Measurements from ENCODE around the gene ATP2A1. TPM values are rescaled to one million over a fixed set of nuclear protein-coding genes. Genes with fewer than 3 reads are reported as not detected.

ATP2A1 gene
- total and polyA plus RNA-seq, 2 experiments from 2014 or later, result 0.73 to 4.0 TPM

- Mint-ChIP-seq H3K9me3 (no peaks in the 10 kb centered on the region), H3K4me3 (no peak overlapping the region), H3K27ac (no peak overlapping the region), H3K27me3 (ENCODE audit: insufficient read depth, low read depth, poor library complexity) (peaks cover 3% of the 10 kb centered on the region), H3K36me3 (ENCODE audit: low read depth) (no peaks in the 10 kb centered on the region; the same call in 2 of the 3 replicates), H3K4me1 (no peaks in the 10 kb centered on the region)
- Histone ChIP-seq H3K4me3 (no peak overlapping the region), H3K4me1 (ENCODE audit: insufficient read depth) (no peaks in the 10 kb centered on the region), H3K27me3 (ENCODE audit: insufficient read depth) (no peaks in the 10 kb centered on the region), H2AFZ (no peak overlapping the region), H3F3A (replicated peaks; ENCODE audit: low read depth) (no peaks in the 10 kb centered on the region), H3K36me3 (ENCODE audit: insufficient read depth) (0 out of 2 replicates have a peak, but pooled peaks cover 5% of the 10 kb centered on the region), H4K20me1 (replicated peaks; ENCODE audit: insufficient read depth) (no peaks in the 10 kb centered on the region), H3K27ac (ENCODE audit: low read depth) (no peak overlapping the region), H3K4me2 (no peak overlapping the region), H3K9me2 (ENCODE audit: insufficient read depth) (no peaks in the 10 kb centered on the region), H3K79me2 (replicated peaks; ENCODE audit: insufficient read depth) (no peaks in the 10 kb centered on the region)
- DNase-seq (ENCODE audit: low spot score), result no peak
- no peak for ATAC-seq
- TF ChIP-seq NANOG (IDR thresholded peaks at IDR 0.05; ENCODE audit: borderline replicate concordance) (no peak), JUNB (IDR thresholded peaks at IDR 0.05; ENCODE audit: unreplicated experiment) (no peak), EZH2 (IDR thresholded peaks at IDR 0.05; ENCODE audit: low read depth, unreplicated experiment) (no peak), STAT1 (IDR thresholded peaks at IDR 0.05; ENCODE audit: unreplicated experiment) (no peak), ZNF331 (CRISPR knock-in tag; IDR thresholded peaks at IDR 0.05; ENCODE audit: low read depth) (no peak), ZNF114 (CRISPR knock-in tag; IDR thresholded peaks at IDR 0.05) (no peak), CTCF (conservative IDR thresholded peaks at IDR 0.05; ENCODE audit: low read depth in 2 of 2) (no peak)
These were observed 25.2 kb downstream of the ATP2A1 start for GRCh38 chr16:28903344-28904042.

GRCh38 chr16:28904363-28904762 lies 26.1 kb downstream of the ATP2A1 start:
- Mint-ChIP-seq H3K4me1 (no peaks in the 10 kb centered on the region), H3K27ac (no peak overlapping the region), H3K4me3 (no peak overlapping the region), H3K9me3 (no peaks in the 10 kb centered on the region), H3K36me3 (ENCODE audit: low read depth) (no peaks in the 10 kb centered on the region; the same call in 2 of the 3 replicates), H3K27me3 (ENCODE audit: insufficient read depth, low read depth, poor library complexity) (peaks cover 3% of the 10 kb centered on the region)
- H3K27me3 ChIP-seq (ENCODE audit: insufficient read depth), result no peaks in the 10 kb centered on the region
- no peaks in the 10 kb centered on the region for H3F3A ChIP-seq (replicated peaks; ENCODE audit: low read depth)
- H4K20me1 ChIP-seq (replicated peaks; ENCODE audit: insufficient read depth), result no peaks in the 10 kb centered on the region
- DNase-seq (ENCODE audit: low spot score) (no peak), ATAC-seq (no peak)
- H2AFZ ChIP-seq, result no peak overlapping the region
- no peaks in the 10 kb centered on the region for H3K9me2 ChIP-seq (ENCODE audit: insufficient read depth)
- no peak overlapping the region for H3K4me2 ChIP-seq
- no peaks in the 10 kb centered on the region for H3K79me2 ChIP-seq (replicated peaks; ENCODE audit: insufficient read depth)
- H3K4me1 ChIP-seq (ENCODE audit: insufficient read depth), result no peaks in the 10 kb centered on the region
- H3K36me3 ChIP-seq (ENCODE audit: insufficient read depth), result 0 out of 2 replicates have a peak, but pooled peaks cover 6% of the 10 kb centered on the region
- H3K27ac ChIP-seq (ENCODE audit: low read depth), result no peak overlapping the region
- H3K4me3 ChIP-seq, result no peak overlapping the region
- TF ChIP-seq ETS1 (IDR thresholded peaks at IDR 0.05), result no peak
- TF ChIP-seq JUNB (IDR thresholded peaks at IDR 0.05; ENCODE audit: unreplicated experiment), result no peak
- no peak for TF ChIP-seq NANOG (IDR thresholded peaks at IDR 0.05; ENCODE audit: borderline replicate concordance)
- TF ChIP-seq CREB1 (CRISPR knock-in tag; IDR thresholded peaks at IDR 0.05; ENCODE audit: low read depth), result no peak
- TF ChIP-seq POLR2AphosphoS5 (IDR thresholded peaks at IDR 0.05; ENCODE audit: low read depth), result no peak
- TF ChIP-seq ZNF114 (CRISPR knock-in tag; IDR thresholded peaks at IDR 0.05), result no peak
- TF ChIP-seq ZNF331 (CRISPR knock-in tag; IDR thresholded peaks at IDR 0.05; ENCODE audit: low read depth), result no peak
- no peak for TF ChIP-seq ZNF462 (CRISPR knock-in tag; IDR thresholded peaks at IDR 0.05)
- no peak for TF ChIP-seq EZH2phosphoT487 (IDR thresholded peaks at IDR 0.05; ENCODE audit: unreplicated experiment)
- TF ChIP-seq STAT1 (IDR thresholded peaks at IDR 0.05; ENCODE audit: unreplicated experiment), result no peak
- TF ChIP-seq EZH2 (IDR thresholded peaks at IDR 0.05; ENCODE audit: low read depth, unreplicated experiment), result no peak

Data from GM23338 (cell line).